Amniotic stem cell (primary cell): Measurements from ENCODE around the gene SPART.

Experiments used
- DNase-seq: peaks from one replicate; lab custom pipeline; 2025; lab: John Stamatoyannopoulos, UW

Gene SPART, protein sequence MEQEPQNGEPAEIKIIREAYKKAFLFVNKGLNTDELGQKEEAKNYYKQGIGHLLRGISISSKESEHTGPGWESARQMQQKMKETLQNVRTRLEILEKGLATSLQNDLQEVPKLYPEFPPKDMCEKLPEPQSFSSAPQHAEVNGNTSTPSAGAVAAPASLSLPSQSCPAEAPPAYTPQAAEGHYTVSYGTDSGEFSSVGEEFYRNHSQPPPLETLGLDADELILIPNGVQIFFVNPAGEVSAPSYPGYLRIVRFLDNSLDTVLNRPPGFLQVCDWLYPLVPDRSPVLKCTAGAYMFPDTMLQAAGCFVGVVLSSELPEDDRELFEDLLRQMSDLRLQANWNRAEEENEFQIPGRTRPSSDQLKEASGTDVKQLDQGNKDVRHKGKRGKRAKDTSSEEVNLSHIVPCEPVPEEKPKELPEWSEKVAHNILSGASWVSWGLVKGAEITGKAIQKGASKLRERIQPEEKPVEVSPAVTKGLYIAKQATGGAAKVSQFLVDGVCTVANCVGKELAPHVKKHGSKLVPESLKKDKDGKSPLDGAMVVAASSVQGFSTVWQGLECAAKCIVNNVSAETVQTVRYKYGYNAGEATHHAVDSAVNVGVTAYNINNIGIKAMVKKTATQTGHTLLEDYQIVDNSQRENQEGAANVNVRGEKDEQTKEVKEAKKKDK

DNA sequence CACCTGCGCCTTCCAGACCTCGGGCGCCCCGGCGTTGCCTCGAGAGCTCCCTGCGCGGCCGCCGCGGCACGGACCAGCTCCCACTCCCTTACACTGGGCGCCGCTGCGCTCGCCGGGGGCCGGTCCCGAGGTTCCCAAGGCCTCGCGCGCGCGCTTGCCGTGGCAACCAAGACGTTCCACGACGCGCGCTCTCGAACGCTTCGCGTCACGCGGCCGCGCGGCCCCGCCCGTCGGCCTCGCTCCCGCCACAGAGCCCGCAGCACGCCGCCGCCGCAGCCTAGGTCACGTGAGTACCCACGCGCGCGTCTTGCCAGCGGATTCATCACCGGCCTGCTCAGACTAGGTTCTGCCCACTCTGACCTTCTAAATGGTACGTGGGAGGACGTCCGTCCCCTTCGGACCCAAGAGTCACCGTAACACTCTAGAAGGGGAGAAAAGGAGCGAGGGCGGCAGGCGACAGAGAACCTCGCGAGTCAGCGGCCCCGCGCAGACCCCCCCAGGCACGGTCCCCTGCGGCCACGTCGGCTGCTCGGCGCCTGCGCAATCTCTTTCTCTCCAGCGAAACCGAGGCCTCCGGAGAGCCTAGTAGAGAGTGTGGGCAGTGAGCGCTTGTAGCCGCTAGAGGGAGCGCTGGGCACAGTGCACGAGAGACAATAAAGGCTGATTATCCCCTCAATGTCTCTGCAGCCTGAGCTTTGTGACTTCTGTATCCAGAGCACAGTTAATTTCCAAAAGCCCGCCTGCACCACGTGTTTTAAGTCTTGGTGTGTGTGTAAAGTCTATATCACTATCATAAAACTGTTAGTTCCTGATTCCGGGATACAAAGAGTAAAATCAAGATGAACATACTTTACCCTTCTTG is at the start of gene SPART:
Gene SPART (minus strand): TSS at position 173 of the 862 bp plus-strand sequence. CDS start 10,564 bp downstream, outside the sequence.
- DNase-seq: peak; percentile 82

DNA sequence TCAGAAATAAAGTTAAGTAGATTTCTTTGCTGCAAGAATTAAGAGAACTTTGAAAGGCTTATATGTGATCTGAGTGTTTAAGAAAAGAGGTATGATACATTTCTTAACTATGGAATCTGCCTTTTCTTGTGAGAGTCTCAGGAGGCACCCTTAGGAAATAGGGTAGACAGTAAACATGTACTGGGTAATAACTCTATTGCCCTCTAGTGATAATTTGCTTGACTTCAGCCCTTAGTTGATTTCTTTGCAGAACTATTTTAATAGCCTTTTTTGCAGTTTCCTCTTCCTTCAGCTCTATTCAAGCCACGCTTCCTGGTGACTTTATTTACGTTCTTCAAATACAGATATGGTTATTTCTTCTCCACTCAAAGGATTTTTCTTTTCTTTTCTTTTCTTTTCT is 49.1 kb upstream of the SPART start:
- peak; percentile 22 for DNase-seq

DNA sequence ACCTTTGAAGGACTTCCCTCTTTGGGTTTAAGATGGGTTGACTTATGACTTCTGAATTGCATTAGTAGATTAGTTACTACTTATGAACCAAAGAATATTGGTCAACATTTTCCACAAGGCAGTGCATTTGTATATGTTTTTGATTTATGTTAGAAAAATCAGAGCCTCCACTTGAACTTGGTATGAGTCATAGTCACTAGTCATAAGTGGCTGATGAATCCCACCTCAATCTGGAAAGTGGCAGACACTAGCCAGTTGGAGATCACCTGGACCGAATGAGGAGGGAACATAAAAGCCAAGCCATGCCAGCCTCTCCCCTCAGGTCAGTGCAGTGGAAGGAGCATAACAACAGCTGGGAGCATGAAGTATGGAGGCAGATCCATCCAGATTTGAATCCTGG is 39.3 kb upstream of the SPART start:
- no peak for DNase-seq

DNA sequence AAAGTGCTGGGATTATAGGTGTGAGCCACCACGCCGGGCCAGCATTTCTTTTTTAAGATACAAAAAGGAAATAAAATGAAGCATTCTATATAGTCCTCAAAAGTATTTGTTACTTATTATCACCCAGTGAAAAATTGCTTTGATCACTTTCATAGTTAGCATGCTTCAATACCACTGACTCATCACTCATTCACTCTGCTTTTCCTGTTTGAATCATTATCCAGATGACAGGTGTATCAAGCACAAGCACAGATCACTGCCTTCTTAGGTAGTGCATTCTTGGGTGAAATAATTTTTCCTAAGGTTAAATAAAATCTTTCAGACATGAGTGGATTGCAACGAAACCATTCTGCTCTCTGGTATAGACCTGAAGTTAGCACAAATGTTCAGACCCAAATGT is 35.8 kb upstream of the SPART start:
- no peak for DNase-seq

DNA sequence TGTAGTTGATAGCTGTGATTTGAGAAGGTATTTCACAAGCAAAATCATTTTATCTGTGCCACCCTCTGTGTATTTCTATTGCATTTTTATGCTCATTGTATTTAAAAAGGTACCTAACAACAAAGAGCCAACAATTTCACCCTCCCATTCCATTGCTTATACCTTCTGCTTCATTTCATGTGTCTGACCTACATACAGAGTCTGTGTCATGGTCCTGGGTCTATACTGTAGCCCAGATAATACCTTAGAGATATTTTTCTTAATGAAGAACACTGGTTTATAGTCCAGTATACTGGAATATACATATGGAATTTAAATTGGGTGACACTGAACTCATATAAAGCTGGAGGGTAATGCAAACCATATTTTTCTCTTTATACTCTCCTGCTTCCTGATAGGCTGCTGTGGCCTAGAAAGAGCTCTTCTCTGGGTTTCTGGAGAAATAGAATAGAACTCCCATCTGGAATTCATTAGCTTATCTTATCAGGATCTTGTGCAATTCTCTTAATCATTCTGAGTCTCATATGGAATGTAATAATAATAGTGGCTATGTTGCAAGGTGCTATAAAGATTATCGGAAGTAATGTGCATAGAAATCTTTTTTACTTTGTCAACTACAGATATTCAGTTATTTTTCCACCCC is 31.8 kb upstream of the SPART start:
- DNase-seq: no peak

DNA sequence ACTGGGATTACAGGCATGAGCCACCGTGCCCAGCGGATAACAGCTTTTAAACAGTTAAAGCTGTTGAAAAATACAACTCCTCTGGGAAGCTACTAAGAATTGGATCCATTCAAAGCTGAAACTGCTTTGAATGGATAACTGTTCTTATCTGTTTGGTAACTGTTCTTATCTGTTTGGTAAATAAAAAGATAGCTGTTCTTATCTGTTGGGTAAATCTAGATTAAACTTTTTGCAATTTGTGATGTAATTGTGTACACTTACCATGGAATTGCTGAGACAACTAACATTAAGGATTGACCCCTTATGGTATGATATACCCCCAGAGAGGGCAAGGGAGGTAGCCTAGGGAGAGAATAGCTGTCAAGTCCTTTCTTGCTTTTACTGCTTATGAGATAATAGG is 27.9 kb upstream of the SPART start:
- DNase-seq: no peak

DNA sequence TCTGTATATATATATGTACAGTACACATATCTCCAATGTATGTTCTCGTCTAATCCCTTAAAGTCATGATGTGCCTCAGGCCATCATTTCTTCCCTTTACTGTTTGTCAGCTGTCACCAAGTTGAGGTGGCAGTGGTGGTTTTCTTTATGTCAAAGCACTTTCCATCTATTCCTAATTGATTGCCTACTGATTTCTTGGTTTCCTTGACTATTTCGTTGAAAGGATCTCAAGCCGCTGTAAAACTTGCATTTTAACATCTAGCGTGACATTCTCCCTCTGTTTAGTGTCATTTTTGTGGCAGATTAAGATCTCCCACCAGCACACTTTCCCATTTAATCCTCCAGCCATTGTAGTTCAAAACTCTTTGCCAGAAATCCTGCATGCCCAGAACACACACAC is 25.0 kb upstream of the SPART start:
- no peak for DNase-seq

DNA sequence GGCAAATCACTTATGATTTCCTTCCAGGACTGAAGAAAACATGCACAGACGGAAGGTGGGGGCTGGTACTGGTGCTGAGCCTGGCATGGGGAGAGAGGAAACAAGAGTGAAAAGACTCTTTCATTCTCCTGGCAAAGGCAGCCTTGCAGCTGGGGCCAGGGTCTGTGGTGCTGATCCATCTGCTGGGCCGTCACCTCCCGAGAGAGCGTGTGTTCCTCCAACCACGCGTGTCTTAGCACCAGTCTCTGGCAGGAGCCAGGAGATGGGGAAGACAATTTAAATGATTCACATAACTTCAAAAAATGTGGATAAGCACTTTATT is 23.9 kb upstream of the SPART start:
- no peak for DNase-seq

DNA sequence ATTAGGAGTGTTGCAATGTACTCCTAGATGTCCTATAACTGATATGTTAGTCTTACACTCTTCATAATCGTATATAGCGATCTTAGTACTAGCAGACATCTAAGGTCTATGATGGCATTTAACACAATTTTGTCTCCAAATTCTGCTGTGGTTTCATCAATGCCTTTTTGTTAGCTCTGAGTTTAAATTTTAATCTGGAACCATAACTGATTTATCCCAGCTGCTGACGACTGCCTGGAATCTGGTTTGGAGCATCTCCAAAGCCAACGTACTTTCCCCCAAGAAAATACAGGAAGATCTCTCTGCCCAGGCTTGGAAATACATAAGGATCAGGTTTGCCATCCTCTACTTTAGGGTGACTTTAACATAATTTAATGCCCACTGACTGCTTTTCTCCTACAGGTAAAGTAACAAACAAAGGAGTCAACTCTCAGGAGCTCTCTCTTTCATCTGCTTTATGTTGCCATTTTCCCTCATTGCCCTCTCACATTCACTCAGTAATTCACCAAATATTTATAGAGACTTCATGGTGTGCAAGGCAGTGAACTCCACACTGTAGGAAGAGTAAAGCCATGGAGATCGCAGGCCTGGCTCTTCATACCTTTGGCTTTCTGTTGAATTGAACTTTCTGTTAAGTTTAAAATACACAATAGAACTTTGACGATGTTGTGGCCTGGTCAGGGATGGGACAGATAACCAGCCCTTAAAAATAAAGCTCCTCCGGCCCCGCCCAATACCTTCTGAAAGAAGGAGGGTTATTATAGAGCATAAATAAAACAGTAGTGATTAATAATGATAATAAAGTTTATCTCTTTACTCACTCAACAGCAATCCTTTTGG is 23.3 kb upstream of the SPART start:
- no peak for DNase-seq

DNA sequence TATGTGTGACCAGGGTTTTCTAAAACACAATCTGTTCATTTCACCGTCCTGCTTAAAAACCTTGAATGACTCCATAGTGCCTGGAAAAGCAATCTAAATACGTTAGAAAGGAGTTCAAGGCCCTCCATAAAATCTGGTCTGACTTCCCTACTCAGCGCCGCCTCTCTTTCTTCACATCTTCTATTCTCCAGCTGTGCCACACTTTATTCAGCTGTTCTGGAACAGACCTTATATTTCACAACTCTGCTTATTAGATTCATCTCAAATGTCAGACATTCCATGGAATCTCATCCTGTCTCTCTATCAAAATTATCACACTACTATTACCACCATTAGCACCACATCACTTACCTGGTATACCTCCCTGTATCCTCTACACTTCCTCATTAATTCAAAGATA is 19.8 kb upstream of the SPART start:
- DNase-seq: no peak

DNA sequence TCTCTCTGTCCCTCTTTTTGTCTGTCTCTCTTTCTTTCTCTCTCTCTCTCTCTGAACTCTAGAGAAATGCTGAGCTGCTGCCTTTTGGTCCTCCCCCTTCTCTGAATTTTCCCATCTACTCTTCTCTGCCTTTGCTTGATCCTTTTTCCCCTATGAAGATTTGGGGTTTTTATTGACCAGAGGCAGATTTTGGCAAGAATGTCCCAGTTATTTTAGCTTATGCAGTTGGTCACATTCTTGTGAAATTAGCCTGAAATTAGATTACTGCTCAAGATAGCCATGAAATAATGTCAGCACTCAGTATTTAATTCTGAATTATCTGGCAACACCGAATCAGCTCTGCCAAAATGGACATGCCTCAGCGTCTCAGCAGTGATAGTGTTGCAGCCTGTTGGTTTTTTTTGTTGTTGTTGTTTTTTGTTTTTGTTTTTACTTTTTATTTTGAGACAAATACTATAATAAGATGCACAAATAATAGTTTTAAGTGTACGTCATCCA is 17.2 kb upstream of the SPART start:
- DNase-seq: no peak

DNA sequence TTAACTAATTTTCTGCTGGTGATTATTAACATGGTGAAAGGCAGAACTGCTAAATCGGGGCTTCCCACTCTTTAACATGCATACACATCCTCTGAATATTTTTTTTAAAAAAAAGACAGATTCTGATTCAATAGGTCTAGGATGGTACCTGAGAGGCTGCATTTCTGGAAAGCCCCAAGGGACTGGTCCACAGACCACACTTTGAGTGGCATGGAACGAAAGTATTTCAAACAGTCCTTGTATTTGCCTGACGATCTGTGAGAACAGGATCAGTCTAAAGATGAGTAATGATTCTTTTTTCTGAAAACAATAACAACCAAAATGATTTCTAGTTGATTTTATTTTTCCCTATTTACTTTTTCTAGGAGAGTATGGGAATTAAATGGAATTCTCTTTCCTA is 16.7 kb upstream of the SPART start:
- no peak for DNase-seq

DNA sequence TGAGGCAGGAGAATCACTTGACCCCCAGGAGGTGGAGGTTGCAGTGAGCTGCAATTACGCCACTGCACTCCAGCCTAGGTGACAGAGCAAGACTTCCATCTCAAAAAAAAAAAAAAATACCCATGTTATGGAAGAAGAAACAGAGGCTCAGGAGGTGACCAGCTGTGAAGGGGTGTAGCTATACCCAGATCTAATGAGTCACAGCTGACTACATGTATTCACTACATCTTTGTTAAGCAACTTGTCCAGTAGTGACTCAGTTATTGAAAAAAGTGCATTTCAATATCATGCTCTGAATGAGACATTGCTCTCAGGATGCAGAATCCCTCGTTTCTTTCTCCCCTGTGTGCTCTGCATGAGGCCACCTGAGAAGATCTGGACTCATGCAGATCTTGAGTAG is 16.1 kb upstream of the SPART start:
- DNase-seq: peak; percentile 38

DNA sequence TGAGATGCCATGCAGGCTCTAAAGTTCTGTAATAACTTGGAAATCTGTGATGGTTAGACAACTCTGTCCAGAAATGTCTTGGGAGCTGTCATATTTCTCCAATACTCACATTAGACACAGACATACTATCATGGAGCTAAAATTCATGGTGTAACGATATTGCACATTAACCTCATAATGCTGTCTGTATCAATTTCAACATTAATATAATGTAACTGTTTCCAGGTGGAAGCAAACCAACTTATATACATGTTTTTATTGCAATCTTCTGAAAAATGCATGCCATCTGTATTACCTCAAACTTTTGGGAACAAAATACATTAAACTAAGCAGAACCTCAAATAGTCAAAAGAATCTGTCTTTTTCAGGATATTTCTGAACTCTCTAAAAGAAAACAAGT is 14.7 kb upstream of the SPART start:
- DNase-seq: no peak

DNA sequence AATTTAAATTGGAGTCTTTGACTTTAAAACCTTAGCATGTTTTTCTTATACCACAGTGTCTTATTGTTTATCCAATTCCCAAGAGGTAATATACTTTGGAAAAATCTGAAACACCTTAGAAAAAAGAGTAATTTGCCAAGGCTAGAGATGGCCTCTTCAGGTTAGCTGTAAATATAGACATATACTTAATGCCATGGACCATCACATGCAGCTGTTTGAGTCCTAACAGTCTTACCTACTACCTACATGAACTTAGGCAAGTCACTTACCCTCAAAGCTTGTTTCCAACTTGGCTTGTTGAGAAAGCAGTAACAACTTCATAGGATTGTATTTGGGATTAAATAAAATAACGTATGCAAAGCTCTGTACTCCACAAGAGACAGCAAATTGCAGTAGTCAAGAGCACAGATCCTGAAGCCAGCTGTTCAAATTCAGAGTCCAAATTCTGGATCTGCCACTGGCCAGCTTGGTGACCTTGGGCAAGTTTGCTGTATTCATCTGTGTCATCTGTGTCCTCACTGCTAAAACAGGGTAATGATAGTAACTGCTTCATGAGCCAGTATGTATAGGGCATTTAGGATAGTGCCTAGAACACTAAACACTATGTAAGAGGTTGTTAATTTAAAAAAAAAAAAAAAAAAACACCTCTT is 13.2 kb upstream of the SPART start:
- DNase-seq: no peak

DNA sequence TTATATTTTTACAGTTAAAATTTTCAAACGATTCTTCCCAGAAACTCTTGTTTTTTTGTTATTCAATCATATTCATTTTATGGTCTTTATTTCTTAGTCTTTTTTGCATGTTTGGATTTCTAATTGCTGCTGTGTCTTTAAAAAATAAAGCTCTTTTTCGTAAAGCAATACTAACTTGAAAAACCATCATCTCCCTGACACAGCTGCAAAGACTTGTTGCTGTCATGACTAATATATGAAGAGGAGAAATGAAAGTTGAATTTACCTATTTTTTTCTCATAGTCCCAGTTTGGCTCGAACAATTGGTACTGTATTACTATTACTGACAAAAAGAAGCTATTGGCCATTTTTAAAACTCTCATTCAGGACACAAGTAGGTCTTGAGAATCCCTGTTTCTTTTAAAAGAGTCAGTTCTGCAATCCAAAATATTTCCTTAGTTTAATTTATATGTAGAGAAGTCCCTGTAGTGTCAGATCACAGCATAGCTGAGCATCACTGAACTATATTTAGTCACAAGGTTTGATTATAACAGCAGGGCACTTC is 12.1 kb upstream of the SPART start:
- DNase-seq: no peak

DNA sequence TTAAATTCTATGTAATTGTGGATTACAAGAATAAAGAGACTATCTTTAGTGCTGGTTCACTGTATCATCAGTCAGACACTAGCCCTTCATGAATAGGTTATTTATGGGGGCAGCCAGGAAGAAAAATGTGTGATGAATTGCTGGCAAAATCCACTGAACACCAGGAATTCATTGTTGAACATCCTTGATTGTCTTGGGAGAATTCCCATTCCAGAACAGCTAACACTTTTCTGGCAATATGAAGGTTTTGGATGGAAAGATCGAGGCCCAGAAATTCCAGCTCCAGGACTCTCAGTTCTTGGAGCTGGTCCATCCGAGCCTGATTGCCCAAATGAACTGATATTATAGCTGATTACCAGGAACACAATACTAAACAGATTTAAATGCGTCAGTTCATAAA is 11.5 kb upstream of the SPART start:
- no peak for DNase-seq

DNA sequence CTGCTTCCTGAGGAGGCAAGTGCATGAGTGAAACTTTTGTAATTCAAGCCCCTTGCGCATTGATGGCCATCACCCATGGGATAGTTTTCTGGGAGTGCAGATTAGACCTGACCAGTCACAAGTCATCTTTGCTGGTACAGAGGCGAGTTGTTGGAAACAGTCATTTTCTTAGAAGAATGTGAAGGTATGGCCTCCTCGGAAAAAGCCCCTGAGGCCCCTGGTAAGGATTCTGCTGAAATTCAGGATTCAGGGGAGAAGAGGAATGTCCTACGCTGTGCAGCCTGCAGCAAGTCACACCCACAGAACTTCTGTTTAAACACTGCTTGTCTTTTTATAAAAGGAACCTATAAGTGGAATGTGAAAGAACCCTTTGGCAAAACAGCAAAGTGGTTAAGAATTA is 11.0 kb upstream of the SPART start:
- no peak for DNase-seq

DNA sequence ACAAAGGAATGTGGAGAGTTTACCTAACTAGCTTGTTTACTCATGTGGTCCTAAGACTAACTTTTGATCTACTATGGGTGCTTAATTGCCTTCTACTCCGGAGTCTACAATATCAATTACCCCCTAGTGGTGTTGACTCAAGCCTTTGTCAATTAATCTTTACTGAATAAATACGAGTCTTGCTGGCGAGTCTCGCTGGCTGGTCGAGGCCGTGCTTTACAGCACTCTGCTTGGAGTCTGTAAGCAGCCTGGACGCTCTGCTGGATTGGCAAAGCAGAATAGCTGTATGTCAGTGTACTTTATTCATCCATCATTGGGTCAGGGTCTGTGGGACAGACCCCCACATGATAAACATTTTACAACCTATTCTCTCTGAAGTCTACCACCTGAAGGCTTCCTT is 9.9 kb upstream of the SPART start:
- no peak for DNase-seq

DNA sequence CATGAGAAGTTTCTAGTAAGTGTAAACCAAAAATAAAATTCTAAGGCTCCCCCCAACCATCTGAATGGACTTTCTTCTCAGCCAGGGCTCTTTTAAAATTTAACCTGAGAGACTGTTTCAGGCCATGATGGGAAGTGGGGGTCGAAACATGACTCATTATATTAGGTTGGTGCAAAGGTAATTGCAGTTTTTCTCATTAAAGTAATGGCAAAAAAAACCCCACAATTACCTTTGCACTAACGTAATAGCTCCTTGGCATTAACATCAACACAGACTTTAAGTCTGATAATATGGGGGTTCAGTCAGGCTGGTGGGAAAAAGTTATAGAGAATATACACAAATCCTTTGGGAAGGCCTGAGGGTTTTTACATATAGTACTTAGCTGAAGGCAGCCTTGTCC is 9.4 kb upstream of the SPART start:
- DNase-seq: no peak
